ENCODE results near the gene TRAF7.

TRAF7 gene

DNA sequence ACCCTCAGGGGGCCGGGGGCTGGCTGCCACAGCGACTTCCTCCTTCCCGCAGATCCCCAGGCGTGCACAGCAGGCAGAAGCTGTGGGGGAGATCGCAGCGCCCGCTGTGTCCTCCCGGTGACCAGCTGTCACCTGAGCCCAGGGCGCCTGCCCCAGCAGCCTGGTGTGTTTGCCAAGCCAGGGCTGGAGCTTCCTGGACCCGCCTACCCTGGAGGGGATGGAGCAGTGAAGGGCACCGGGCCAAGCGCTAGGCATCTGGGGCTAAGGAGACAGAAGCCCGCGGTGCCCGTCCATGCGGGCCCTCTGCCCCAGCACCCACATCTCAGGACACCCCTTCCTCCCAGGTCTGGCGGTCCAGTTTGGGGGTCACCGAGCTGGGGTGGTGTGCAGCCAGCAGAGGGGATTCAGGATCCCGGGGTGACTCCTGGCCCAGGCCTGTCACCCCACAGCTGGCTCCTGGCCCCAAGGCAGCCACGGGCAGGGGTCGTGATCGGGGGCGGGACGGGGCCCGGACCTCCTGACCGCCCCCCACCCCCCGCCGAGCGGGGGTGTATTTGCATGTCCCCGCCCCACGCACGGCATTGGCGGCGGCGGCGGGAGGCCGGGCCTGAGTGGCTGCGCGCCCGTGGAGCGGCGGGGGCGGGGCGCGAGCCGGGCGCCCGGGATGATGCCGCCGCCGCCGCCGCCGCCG lies 7.5 kb upstream of the TRAF7 start, which contains the start of gene RAB26:
Gene RAB26, plus strand, starts transcription at position 645 of the 691 bp plus-strand sequence. CDS start 159 bp downstream, outside the sequence.
- DNase-seq (ENCODE audit: low spot score), result peak; percentile 78

DNA sequence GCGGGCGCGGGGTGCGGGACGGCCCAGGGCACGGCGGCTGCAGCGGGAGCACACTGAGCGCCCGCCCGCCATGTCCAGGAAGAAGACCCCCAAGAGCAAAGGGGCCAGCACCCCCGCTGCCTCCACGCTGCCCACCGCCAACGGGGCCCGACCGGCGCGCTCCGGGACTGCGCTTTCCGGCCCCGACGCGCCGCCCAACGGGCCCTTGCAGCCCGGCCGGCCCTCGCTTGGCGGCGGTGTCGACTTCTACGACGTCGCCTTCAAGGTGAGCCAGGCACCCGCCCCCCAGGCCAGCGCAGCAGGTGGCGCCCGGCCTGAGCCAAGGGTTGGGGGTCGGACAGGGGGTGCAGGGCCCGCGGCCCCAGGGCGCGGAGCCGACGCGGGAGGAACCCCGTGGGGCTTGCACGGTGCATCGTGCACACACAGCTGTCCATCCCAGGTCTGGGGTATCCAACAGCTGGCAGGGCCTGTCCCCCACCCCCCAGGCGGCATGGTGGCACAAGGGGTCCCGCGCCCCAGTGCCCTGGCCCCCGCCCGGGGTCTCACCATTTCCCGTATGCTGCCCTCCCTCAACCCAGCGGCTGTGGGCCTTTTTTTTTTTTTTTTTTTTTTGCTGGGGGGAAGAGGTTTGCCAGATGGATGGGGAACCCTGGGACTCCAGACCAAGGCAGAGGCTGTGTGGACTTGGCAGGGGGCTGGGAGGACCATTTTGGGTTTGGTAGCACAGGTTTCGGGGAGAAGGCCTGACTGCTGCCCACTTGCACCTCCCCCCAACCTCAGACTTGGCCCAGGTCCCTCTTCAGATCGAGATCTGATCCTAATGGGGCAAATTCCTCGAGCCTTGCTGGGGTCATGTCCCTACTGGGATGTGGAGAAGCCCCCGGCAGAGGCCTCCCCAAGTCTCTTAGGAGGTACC lies 6.6 kb upstream of the TRAF7 start:
- DNase-seq (ENCODE audit: low spot score), result peak; percentile 56

DNA sequence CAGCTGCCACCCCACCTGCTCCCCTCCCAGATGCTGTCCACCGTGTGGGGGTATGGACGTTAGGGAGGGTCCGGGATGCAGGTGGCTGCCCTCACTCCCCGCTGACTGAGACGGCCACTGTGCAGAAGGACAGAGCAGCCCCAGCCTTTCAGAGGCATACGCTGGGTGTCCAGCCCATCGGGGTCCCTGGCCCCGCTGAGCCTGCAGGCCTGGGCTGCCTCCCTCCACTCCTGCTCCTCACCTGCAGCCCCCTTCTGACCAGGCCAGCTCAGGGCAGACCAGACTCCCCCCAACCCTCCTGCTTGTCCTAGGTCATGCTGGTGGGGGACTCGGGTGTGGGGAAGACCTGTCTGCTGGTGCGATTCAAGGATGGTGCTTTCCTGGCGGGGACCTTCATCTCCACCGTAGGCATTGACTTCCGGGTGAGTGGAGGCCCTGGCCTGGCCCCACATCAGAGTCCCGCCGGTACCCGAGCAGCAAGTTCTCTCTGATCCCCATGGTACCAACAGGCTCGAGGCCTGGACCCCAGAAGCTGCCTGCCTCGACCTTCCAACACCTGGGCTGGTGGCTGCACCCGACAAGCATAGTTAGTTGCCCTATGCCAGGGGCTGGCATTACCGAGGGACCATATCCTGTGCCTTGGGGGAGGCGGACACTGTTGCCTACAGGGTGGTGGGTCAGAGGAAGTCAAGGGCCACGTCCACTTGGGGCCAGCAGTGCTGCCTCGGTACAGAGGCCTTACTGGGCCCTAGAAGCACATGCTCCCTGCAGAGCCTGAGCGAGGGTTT lies 5.8 kb upstream of the TRAF7 start:
- peak; percentile 63 for DNase-seq (ENCODE audit: low spot score)

DNA sequence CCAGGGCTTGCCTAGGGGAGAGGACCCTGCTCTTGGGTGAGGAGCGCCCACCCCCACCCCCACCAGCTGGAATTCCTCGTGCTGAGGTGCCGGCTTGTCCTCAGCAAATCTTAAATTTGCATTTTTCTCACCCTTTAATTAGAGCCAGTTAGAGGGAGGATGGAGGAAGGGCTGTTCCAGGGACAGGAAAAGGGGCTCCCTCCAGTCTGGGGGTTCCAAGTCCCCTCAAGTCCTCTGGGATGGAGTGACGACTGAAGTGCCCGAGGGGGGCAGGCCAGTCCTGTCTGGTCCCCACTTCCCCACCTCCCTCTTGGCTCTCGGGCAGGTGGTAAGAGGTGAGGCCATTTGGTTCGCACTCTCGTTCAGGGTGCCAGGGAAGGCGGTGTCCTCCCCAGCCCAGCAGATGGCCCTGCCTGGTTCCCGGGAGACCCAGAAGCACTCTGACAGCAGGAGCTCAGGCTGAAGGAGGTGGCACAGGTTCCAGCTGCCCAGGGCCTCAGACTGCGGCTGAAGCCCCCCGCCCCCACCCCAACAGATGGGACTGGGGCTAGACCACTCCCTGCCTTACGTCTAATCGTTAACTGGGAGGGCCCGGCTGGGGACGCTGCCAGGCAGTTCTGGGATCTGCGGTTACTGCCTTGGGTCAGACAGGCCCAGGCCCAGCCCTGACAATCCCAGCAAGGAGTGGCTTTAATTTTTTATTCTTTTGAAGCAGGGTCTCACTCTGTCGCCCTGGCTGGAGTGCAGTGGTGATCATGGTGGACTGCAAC lies 5.0 kb upstream of the TRAF7 start:
- DNase-seq (ENCODE audit: low spot score), result peak; percentile 81

DNA sequence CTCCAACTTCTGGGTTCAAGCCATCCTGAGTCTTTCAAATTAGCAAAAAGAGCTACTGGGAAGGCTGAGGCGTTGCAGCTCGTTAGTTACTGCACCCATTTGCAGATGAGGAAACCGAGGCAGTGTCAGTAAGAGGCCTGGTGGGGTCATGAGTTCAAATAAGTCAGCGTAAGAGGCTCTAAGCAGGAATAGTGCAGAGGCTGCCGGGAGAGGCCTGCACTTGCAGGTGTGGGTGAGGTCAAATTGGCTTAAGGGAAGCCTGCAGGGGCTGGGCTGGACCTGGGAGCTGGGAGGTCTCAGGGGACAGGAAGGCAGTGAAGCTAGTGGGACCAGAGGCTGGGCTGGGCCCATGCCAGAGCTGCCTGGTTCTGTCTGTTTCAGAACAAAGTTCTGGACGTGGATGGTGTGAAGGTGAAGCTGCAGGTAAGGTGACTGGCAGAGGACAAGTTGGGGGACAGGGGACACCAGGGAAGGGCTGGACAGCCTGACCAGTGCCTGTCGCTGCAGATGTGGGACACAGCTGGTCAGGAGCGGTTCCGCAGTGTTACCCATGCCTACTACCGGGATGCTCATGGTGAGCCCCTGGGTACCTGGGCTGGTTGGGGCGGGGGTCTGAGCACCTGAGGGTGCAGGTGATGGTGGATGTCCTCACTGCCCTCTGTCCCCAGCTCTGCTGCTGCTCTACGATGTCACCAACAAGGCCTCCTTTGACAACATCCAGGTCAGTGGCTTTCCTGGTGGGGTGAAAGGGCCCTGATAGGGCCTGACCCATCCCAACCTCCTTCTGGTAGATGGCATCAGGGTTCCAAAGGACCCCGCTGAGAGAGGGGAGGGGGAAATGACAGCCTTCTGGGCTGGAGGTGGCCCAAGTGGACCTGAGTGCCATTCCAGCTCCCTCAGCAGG lies 4.1 kb upstream of the TRAF7 start:
- peak; percentile 67 for DNase-seq (ENCODE audit: low spot score)

DNA sequence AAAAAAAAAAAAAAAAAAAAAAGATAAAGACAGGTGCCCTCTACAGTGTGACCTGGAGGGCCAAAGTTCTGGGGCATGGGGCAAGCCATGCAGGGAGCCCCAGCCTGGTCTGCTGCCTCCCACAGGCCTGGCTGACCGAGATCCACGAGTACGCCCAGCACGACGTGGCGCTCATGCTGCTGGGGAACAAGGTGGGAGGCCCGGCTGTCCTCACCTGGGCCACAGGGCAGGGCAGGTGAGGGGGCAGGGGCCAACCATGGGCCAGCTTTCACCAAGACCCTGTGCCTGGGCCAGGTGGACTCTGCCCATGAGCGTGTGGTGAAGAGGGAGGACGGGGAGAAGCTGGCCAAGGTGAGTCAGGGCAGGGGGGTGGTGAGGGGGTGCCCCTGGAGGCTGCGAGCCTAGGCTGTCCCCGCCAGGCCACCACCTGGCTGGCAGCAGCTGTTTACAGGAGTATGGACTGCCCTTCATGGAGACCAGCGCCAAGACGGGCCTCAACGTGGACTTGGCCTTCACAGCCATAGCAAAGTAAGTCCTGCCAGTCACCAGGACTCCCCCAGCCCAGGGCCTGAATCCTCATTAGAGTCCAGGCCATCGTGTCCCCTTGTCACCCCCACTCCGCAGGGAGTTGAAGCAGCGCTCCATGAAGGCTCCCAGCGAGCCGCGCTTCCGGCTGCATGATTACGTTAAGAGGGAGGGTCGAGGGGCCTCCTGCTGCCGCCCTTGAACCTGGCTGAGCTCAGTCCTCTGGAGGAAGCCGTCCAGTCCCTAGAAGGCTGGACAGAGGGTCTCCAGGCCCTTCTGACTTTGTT lies 2.7 kb upstream of the TRAF7 start:
- peak; percentile 43 for DNase-seq (ENCODE audit: low spot score)

DNA sequence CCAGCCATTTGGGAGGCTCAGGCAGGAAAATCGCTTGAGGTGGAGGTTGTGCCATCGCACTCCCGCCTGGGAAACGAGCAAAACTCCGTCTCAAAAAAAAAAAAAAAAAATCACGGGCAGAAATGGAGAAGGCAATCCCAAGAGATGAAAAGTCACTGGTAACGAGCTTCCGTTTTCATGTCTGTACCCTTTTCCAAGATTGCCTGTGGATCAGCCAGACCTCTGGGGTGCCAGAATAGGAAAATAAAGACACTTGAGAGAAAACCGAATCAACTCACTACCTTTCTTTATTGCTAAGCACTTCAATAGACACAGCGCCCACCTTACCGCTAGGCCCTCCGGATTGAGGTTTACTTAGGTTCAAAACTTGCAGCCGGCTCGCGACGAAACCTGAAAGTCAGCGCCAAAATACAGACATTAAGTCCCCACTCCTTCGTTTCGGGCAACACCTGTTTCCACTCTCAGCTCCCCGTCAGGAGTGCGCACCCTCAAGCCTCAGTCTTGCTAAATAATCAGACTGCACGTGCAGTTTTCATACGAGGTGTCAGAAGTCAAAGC lies 970 bp upstream of the TRAF7 start:
- peak; percentile 33 for DNase-seq (ENCODE audit: low spot score)

DNA sequence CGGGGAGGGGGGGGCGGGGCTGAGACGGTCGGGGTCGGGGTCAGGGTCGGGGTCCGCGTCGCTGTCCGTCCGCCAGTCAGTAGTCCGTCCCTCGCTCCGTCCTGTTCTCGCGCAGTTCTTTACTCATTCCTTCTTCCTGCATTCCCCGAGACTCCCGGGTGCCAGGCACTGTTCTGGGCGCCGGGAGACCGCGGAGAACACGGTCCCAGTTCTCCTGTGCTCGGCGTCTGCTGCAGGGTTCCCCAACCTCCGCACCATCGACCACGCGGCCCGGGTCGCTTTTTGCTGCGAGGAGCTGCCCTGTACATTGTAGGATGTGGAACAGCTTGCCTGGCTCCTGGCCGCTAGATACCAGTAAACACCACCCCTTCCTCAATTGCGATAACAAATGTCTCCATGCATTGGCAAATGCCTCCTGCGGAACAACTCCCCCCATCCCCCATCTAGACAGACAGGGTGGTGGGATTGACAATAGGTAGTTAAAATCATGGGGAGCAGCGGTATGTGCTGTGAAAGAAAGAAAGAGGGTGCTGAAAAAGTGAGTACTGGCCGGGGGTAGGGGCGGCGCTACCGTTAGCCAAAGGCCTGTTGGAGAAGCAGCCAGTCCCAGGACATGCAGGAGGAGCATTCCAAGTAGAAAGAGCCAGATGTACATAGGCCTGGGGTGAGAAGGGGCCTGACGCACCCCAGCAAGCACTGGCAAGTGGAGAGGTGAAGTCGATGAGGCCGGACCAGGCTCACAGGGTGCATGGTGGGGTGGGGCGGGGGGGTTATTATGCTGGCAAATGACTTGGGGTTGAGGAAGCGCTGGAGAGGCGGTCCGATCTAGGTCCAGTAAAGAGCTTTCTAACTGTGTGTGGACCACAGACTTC lies 631 bp downstream of the TRAF7 start:
- no peak for DNase-seq (ENCODE audit: low spot score)

DNA sequence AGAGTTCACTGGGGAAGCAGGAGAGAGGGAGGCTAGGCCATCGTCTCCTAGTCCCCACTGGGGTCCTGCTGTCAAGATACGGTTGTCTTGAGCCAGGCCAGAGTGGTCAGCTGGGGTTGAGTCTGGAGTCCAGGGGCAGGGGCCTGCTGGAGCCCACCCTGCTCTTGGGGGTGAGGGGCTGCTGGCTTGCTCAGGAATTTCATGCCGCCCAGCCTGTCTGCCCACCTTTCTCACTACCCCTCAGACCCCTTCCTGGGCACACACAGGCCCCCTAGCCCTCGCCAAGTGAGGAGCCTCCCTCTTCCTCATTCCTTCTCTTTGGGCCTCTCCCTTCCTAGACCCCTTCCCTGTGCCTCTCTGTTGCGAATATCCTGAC lies 1.3 kb downstream of the TRAF7 start:
- no peak for DNase-seq (ENCODE audit: low spot score)

DNA sequence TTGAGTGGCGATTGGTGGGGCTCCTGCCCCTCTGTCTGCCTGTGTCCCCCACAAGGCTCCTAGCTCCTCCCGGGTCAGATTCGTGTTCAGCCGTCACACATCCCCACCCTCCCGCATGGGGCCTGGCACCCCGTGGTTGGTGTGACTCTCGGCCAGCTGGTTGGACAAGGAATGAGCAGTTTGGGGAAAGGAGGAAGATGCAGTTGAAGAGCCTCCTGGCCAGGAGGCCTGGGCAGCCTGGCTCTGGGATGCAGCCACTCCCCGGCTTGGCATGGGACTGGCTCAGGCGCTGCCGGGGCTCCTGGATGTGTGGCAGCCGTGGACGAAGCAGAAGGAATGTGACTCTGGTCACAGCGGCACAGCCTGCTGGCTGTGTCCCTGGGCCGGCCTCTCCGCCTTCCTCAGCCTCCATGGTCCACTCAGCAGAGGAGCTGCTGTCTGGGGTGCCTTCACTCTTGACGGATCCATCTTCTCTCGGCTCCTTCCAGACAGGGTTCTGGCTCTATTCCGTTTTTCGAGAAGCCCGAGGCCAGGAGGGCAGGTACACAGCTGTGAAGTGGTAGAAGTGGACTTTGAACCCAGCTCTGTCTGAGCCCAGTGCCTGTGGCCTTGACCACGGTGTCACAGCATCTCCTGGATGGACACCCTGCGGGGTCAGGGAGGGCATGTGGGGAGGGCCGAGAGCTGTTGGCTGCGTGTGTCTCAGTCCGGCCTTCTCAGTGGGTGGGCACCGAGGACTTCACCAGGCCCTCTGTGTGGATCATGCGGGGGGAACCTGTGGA lies 2.1 kb downstream of the TRAF7 start:
- DNase-seq (ENCODE audit: low spot score), result peak; percentile 29

DNA sequence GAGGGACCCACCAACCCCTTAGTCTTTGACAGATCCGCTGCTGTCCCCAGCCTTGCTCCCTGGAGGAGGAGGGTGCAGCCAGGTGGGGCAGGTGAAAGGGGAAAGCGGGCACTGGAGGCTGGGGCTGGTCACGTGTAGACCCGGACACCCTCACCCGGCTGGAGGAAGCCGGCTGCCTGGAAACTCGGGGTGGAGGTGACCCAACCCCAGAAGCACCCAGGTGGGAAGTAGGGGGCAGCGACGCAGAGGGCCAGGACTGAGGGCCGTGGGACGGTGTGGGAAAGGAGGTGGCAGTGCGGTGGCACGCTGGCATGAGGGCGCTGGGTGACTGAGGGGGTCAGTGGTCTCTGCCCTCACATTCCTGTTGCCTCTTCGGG lies 2.7 kb downstream of the TRAF7 start:
- no peak for DNase-seq (ENCODE audit: low spot score)

DNA sequence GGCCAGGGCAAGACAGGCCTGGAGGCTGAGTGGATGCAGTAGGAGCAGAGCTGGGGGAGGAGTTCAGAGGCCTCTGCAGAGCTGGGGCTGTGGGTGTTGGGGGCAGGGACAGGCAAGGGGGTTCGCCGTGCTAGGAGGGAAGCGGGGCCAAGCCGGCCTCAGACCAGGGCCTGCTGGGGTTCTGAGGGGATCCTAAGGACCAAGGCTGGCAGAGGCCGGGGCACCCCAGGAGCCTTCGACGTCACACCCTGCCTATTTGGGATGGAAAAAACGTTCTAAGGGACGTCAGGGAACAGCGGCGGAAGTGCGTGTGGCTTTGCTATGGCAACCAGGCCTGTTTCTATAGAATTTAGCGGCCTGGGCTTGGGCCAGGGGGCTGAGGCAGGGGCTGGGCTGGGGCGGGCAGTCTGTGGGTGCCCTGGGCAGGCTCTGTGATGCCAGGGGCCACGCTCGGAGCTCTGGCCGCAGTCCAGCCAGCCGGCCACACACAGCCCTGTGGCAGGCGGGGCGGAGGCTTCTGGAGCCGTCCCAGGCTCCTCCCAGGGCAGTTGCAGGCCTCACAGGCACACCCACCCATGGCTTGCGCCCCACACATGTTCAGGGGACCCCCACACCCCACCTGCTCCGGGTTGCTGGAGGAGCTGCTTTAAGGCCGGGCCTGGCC lies 3.7 kb downstream of the TRAF7 start:
- peak; percentile 61 for DNase-seq (ENCODE audit: low spot score)

DNA sequence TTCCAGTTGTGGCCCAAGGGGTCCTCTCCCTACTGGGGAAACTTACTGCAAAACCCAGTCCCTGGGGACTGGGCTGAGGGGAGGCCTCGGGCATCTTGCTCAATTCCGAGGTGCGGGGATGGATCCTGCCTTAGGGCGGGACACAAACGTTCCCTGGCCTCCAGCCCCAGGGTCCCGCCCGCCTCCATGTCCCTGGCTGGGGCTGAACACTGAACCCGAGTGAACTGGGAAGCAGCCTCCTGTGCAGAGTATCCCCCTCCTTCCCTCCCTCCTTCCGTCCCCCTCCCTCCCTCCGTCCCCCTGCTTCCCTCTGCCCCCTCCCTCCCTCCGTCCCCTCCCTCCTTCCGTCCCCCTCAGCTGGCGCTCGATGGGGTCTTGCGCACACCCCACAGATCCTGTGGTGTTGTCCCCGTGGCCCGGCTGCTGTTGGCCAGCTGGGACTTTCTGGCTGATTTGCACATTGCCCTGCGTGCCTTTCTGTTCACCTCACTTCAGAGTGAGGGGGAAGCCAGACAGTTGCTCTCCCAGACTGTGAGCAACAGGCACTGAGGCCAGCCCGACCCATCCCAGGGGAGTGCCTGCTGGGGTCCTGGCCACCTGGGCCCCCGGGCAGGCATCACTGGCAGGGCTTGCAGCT lies 5.5 kb downstream of the TRAF7 start:
- DNase-seq (ENCODE audit: low spot score), result no peak

DNA sequence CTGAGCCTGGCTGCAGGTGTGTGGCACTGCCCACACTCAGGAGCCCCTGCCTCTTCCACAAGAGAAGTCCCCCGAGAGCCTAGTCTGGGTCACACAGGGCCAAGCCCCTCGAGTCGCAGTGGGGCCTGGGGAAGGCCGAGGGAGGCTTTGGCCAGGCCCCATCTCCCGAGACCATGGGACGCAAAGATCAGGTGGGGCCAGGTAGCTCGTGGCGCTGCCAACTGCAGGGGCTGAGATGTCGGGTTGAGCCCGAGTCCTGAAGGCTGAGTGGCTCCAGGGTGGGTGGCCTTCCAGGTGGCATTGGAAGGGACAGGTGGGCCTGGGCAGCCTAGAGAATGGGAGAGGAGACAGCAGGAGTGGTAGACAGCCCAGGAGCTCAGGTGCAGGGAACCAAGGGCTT lies 6.3 kb downstream of the TRAF7 start:
- DNase-seq (ENCODE audit: low spot score), result no peak

DNA sequence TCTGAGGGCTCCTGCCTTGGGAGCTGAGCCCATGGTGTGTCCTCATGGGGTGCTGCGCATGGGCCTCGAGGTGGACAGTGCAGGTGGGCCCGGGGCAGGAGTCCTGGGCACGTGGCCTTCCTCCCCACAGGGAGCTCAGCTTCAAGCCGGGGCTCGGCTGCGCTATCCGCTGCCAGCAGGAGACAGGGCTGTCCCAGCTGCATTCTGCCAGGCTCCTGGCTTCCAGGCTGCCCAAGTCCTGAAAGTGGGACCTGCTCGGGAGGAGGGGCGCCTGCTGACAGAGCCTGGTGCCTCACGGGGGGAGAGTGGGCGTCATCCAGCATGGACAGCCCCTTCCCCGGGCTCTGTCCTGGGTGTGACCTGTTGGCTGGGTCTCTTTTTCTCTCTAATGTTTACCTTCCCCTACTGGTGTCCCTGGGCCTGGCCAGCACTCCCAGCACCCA lies 7.1 kb downstream of the TRAF7 start:
- DNase-seq (ENCODE audit: low spot score), result no peak

DNA sequence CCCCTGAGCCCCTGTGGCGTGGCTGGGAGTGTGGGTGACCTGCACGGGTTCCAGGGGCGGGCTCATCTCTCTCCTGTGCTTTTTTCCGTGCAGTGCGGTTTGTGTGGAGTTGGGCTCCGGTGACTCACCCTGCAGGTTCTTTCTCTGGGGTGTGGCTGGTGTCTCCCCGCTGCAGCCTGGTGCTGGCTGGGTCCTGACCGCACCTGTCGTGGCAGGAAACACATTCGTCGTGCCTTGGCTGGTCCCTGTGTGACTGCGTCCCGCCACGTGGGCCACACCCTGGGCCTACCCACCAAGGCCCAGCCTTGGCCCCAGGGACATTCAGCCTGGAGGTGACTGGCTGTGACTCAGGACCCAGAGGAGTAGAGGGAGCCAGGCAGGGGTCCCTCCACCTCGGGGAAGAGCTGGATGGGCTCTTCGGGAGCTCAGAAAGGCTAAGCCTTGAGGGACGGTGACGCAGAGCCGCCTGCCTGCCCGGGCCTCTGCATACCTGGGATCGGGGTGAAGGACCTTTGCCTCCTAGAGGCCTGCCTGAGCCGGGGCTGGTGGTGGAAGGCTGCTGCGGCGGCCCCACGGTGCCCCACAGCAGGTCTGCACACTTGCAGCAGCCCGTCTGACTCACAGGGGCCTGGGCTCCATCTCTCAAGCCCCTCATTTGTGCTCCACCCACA lies 7.8 kb downstream of the TRAF7 start:
- no peak for DNase-seq (ENCODE audit: low spot score)
